Measurements from ENCODE around the gene PLEKHH2.
A peak's percentile ranks its signal among the peaks of the same experiment; 100 is the strongest.

The PLEKHH2 gene

DNA sequence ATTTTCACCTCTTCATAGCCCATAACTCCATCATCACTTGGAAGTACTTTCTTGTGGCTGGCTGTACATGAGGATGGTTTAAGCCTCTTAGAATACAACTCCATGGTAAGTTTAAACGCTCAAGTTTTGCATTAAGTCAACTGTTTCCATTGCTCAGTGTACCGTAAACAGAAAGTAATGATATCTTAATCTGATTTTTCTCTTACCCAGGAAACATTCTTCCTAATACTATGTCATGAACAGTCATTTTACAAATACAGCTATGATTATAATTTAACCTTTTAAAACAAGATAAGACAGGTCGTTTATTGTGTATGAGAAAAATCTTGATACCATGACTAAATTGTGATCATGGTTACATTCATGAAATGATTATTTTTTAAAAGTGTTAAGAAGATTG, 125.2 kb downstream of the PLEKHH2 start:
- no peak for DNase-seq (ENCODE audit: low read depth in 2 of 2)

GRCh38 chr2:43763091-43763490, 126.0 kb downstream of the PLEKHH2 start:
- no peak for DNase-seq (ENCODE audit: low read depth in 2 of 2)

- no peak for DNase-seq (ENCODE audit: low read depth in 2 of 2)
Measured at GRCh38 chr2:43764086-43764705, 127.1 kb downstream of the PLEKHH2 start.

DNA sequence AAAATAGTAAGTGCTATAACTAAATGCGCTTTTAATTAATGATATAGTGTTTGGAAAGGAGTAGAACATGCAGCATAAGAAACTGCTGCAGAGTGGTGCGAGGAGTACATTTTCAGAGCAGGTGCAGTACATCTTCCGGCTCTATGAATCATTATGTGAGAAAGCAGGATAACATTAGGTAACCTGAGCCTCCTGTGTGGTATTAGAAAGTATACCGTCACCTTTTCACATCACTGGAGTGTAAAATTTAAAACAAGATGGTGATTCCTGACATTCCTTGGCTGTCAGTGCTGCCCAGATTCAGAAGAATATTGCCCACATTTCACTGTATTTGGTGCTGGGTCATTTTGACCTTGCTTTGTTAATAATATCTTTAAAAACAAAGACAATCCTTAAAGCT, 128.9 kb downstream of the PLEKHH2 start:
- DNase-seq (ENCODE audit: low read depth in 2 of 2): no peak

DNA sequence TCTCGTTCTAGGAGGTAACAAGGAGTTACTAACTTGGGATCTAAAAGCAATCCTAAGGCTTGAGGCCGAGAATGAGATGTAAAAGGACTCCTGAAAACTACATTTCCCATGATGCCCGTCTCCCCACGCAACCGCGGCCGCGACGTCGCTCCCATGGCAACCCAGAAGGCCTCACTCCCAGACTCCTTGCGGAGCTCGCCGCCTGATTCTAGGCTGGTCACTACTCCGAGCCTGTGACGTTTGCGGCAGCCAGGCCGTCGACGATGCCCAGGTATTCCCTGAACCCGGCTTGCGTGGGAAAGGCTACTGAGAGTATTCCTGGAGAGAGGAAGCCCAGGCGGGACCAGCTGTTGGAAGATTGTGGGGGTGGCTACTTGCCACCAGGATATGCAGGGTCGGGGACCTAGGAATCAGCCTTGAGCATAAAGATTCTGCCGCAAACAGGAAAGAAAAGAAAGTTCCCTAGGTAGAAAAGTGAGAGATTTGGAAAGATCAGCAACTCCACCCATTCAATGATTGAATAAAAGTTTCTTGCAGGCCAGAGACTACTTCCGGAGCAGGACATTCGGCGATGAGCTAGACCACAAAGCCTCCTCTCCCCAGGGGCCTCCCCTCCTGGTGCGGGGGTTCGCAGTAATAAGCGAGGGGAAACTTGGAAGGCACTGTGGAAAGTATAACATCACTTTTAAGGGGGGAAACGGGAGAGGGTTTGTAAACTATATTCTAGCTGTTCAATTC, 137.0 kb downstream of the PLEKHH2 start, which contains the start of gene DYNC2LI1:
Gene DYNC2LI1 (plus strand): TSS at position 164 of the 738 bp plus-strand sequence. CDS start 100 bp downstream, at position 264.
- peak; percentile 77 to 78 for DNase-seq (ENCODE audit: low read depth in 2 of 2)

GRCh38 chr2:43774617-43775016, 137.6 kb downstream of the PLEKHH2 start:
- no peak for DNase-seq (ENCODE audit: low read depth in 2 of 2)

GRCh38 chr2:43776324-43776723, 139.3 kb downstream of the PLEKHH2 start:
- no peak for DNase-seq (ENCODE audit: low read depth in 2 of 2)

- DNase-seq (ENCODE audit: low read depth in 2 of 2): peak in 1 of 2 donors; percentile 26
Measured at GRCh38 chr2:43777306-43777926, 140.4 kb downstream of the PLEKHH2 start.

GRCh38 chr2:43778233-43778632, 141.2 kb downstream of the PLEKHH2 start:
- DNase-seq (ENCODE audit: low read depth in 2 of 2): no peak

DNA sequence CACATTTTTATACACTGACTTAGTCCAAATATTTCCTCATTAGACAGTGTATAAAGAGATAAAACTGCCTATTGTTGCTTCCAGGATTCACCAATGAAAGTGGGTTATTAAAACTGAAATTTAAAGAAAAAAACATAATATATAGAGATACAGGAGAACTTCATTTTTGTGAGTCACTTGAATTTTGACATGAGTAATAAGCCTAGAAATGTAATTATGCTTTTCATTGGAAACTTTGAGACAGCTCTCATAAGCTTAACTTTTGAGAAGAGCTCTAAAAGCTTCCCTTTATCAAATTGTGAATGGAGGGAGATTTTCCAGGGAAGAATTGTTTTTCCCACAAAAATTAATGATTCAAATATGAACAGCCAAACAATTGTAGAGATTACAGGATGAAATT, 150.8 kb downstream of the PLEKHH2 start:
- no peak for DNase-seq (ENCODE audit: low read depth in 2 of 2)

DNA sequence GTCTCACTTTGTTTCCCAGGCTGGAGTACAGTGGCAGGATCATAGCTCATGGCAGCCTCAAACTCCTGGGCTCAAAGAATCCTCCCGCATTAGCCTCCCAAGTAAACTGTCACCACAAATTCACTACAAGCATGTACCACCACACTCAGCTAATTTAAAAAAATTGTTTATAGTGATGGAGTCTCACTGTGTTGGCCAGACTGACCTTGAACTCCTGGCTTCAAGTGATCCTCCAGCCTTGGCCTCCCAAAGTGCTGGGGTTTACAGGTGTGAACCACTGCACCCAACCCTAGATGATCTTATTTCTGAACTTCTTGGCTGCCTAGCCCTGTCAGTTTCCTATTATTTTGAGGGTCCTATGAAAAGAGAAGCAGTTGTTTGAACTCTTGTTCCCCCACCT, 151.6 kb downstream of the PLEKHH2 start:
- DNase-seq (ENCODE audit: low read depth in 2 of 2): no peak

DNA sequence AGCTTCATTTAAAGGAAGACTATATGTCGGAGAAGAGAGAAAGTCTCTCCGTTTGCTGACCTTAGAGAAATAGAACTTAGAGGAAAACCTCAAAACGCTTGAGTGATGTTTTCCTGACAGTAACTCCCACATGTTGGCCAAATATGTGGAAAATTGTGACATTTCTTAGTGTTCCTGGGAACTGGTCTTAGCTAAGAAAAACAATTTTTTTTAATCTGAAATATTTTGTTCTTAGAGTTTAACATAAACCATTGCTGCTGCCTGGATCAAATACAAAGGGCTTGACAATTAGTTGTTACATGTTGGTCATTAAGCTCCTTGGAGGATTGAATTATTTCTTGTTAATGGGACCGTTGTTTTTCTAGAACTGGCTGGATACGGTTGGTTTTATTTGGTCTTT, 153.1 kb downstream of the PLEKHH2 start:
- DNase-seq (ENCODE audit: low read depth in 2 of 2): no peak

GRCh38 chr2:43791035-43791765, 154.1 kb downstream of the PLEKHH2 start:
- no peak for DNase-seq (ENCODE audit: low read depth in 2 of 2)

- DNase-seq (ENCODE audit: low read depth in 2 of 2): no peak
Measured at GRCh38 chr2:43792653-43793052, 155.6 kb downstream of the PLEKHH2 start.

DNA sequence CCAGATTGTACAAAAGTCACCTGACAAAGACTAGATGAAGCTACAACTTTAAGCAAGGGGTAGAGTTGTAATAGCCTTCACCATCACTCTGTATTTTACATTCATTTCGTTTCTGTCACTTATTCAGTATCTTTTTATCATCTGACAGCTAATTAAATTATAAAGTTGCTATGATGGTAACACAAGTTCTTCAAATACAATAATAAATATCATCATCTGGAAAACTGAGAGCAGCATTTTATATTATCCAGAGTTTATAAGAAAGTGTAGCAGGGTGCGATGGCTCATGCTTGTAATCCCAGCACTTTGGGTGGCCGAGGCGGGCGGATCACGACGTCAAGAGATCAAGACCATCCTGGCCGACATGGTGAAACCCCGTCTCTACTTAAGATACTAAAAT, 157.9 kb downstream of the PLEKHH2 start:
- DNase-seq (ENCODE audit: low read depth in 2 of 2): no peak

GRCh38 chr2:43796206-43796605, 159.1 kb downstream of the PLEKHH2 start:
- DNase-seq (ENCODE audit: low read depth in 2 of 2): no peak

DNA sequence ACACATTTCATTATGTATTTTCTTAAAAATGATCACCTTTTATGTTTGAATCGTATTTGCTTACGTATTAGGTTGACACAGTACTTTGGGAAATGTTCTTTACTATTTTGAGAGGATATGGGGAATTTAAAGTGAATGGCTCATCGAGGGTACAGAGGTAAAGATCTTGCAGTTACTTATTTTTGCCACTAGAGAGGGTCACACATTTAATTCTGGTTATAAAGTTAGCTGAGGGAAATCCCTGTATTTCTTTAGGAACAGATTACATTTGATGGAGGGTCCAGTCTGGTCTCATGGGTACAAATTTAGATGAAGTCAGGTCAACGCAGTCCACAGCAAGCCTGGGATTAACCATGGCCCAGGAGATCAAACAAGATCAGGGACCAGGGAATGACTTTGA, 161.2 kb downstream of the PLEKHH2 start:
- no peak for DNase-seq (ENCODE audit: low read depth in 2 of 2)

DNA sequence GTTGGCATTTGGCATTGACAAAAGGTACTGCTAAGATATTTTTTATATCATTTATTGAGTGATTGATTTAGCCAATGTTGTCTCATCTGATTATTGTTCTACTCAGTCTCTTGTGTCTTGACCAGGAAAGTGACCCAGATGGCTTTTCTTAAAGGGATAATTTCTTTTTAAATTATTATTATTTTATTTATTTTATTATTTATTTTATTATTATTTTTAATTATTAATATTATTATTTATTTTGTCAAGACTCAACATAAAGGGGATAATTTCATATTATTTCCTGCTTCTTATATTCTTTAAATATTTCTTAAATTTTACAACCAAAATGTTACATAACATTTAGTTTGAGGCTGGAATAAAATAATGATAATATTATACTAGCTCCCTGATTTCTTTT, 163.8 kb downstream of the PLEKHH2 start:
- DNase-seq (ENCODE audit: low read depth in 2 of 2): no peak

DNA sequence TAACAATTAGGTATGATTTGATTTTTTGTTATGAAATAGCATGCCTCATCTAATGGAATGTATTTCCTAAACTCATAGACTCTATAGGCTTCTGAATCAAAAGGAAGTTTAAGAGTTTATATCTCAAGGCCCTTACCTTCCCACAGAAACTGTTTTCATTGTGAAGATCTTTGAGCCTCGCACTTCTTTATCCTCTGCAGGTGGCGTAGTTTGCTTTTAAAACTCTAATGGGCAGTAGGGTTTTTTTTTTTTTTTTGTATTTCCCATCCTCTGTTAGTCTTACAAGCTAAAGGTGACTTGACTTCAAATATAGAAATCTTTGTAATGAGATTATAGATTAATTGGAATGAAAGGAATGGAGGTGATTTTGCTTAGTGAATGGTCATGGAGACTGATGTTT, 165.1 kb downstream of the PLEKHH2 start:
- DNase-seq (ENCODE audit: low read depth in 2 of 2): no peak

DNA sequence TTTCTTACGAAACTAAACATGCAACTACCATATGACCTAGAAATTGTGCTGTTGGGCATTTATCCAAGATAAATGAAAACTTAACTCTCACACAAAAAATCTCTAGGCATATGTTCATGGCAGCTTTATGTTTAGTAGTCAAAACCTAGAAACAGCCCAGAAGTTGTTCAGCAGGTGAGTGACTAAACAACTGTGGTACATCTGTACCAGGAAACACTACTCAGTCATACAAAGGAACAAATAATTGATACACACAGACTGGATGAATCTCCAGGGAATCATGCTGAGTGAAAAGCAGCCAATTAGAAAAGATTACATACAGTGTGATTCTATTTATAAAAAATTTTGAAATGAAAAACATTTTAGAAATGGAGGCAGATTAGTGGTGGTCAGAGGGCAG, 166.1 kb downstream of the PLEKHH2 start:
- DNase-seq (ENCODE audit: low read depth in 2 of 2): no peak

DNA sequence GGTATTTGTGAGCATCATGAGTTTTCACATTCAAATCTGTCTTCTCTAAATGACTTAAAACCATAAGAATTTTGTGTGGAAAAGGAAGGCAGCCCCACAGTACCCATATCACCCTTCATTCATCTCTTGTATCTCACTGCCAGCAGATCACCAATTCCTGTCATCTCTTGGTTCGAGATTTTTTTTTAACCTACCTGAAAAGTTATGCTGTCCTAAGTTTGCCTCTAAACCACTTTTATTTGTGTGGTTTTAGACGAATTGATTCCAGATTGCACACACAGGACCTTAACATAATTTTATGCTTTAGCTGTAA, 169.6 kb downstream of the PLEKHH2 start:
- DNase-seq (ENCODE audit: low read depth in 2 of 2): no peak

GRCh38 chr2:43810452-43810851, 173.4 kb downstream of the PLEKHH2 start:
- no peak for DNase-seq (ENCODE audit: low read depth in 2 of 2)

DNA sequence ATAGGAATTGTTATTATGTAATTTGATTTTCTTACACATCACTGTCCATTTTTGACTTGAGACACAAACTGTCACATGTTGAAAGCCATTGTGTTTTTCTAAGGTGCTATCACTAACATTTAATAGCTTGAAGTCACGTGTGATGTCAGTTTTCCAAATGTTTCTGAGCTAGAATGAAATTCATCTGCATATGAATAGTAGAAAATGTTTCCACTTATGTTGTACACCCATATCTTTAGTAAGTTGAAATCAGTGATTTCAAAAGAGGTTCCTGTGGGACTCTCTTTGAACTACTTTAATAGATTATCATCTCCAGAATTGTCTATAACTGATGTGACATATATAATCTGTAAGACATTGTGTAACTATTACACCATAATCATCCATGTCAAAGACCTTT, 173.8 kb downstream of the PLEKHH2 start:
- no peak for DNase-seq (ENCODE audit: low read depth in 2 of 2)

All from stimulated activated CD4-positive, alpha-beta T cell treated with anti-CD3 and anti-CD28 coated beads, Interleukin-15, amount 100 ng/mL, for 48 hours (primary cell).